ENCODE measurements around the gene AIFM3.

Gene AIFM3

DNA sequence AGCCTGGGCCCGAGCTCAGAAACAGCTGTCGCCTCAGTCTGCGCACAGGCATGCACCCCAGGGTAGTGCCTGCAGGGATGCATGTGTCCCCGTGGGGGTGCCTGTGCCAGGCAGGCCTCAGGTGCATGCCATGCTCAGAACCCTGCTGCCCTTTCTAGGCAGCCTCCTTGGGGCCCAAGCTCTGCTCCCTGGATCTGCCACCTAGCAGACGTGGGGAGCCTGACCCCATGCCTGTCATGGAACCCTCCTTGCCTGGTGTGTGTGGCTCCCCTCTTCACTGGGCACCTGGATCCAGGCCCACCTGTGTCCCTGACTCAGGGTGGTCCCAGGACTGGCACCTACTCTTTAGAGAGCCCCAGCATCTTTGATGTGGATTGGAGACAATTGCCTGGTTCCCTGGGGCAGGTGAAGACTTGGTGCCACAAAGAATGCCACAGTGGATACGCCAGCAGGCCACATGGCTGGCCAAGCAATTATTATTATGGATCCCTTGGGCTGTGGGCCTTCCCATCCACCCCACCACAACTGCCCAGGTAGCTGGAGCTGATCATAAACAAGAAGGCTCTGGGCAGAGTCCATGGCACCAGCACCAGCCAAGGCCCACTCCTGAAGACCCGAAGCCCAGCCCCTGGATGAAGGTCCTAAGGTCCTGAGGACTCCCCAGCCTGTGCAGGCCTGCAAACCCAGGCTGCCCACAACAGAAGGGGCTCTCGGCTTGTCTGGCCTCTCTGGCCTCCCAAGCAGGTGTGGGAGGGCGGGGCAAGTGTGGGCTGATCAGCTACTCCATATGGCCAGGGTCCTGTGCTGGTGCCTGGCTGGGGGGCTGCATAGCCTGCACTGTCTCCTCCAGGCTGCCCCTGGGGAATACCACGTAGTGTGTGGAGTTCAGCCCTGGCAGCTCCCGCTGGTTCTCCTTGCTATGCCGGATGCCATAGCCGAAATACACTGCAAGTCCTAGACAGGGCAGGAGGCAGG lies 61.5 kb downstream of the AIFM3 start:
- no peak for DNase-seq (ENCODE audit: low read depth)

DNA sequence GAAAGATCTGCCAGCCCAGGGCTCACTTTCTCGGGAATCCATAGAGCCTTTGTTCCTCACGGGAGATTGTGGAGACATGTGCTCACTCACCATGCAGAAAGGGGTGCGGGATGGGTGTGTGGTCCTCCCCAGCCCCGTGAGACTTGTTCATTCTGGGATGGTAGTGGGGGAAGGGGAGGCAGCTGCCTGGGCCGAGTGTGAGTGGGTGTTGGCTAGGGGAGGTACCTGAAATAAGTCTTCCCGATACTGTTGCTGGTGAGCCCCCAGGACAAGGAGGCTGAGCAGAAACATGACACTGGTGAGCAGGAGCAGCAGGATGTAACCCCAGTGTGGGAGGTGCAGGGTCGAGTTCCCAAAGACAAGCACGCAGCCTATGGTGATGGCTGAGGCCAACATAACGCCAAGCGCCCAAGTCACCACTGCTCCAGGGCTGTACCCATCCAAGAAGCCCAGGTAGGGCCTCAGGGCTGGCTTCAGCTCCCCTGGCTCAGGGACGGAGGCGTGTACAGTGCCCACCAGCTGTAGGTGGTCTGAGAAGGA lies 62.5 kb downstream of the AIFM3 start:
- DNase-seq (ENCODE audit: low read depth) = no peak

DNA sequence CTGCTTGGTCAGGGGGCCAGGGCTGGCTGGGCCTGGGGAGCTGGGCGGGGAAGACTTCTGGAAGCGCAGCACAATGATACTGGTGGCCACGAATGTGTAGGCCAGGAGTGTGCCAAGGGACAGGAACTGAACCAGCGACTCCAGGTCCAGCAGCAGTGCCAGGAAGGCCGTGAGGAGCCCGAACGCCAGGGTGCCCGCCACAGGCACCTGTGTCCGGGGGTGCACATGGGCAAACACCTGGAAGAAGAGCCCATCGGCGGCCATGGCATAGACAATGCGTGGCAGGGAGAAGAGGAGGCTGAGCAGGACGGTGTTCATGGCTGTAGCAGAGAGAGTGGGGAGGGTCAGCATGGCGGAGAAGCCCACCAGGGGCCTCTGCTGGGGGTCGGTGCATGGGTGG lies 63.0 kb downstream of the AIFM3 start:
- DNase-seq (ENCODE audit: low read depth) = no peak
